WERI-Rb-1 (cell line): ENCODE measurements around the gene ENKD1.
A peak's percentile ranks its signal among the peaks of the same experiment; 100 is the strongest.

Experiments
- DNase-seq: peaks from one replicate; pipeline ENCODE4 v3.0.0-alpha.2; 2020
- H3K27ac ChIP-seq: fragments of 250-450 bp; sonication (Bioruptor Pico); 2 replicates; pipeline ENCODE4 v1.5.1; 2020; ENCODE audit warnings: mild to moderate bottlenecking, moderate library complexity
- H3K27me3 ChIP-seq: fragments of 250-450 bp; sonication (Bioruptor Pico); 2 replicates; pipeline ENCODE4 v1.5.1; 2021; ENCODE audit warnings: mild to moderate bottlenecking, low read depth, moderate library complexity; ENCODE audit not compliant: insufficient read depth, severe bottlenecking
- H3K36me3 ChIP-seq: fragments of 250-450 bp; sonication (Bioruptor Pico); 2 replicates; pipeline ENCODE4 v1.5.1; 2020; ENCODE audit warnings: mild to moderate bottlenecking, moderate library complexity
- H3K4me3 ChIP-seq: 2 replicates; pipeline ENCODE4 v1.5.1; 2011; ENCODE audit warnings: low read depth, mild to moderate bottlenecking, control low read depth, low read length
- H3K9me3 ChIP-seq: fragments of 250-450 bp; sonication (Bioruptor Pico); 2 replicates; pipeline ENCODE4 v1.5.1; 2021; ENCODE audit warnings: mild to moderate bottlenecking, moderate library complexity; ENCODE audit not compliant: severe bottlenecking
- TF ChIP-seq, protein P1 (sequence below): IDR thresholded peaks from 2 replicates; pipeline ENCODE4 v1.5.1; 2011; ENCODE audit warnings: low read depth, mild to moderate bottlenecking, control low read depth, inconsistent platforms, low read length

The ENKD1 gene

DNA sequence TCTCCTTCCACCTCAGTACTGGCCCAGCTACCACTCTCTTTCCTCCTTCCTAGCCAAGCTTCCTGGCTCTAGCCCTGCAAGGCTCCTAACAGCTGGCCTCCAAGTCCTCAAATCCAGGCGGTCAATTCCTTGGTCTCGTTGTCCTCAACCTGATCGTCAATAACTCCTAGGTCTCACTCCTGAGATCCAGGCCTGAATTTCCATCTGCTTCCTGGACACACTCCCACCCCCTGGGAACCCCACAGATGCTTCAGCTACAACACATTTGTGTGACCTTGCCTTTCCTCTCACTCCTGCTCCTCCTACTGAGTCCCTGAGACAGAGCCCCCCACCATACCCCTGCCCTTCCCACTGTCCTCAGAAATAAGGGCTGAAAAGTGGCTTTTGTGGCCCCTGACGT lies 2.3 kb downstream of the ENKD1 start:
- no peak overlapping the region for H3K27ac ChIP-seq
- H3K27me3 ChIP-seq, result no peaks in the 10 kb centered on the region
- no peak overlapping the region for H3K4me3 ChIP-seq
- no peak for DNase-seq
- TF ChIP-seq, protein P1, sequence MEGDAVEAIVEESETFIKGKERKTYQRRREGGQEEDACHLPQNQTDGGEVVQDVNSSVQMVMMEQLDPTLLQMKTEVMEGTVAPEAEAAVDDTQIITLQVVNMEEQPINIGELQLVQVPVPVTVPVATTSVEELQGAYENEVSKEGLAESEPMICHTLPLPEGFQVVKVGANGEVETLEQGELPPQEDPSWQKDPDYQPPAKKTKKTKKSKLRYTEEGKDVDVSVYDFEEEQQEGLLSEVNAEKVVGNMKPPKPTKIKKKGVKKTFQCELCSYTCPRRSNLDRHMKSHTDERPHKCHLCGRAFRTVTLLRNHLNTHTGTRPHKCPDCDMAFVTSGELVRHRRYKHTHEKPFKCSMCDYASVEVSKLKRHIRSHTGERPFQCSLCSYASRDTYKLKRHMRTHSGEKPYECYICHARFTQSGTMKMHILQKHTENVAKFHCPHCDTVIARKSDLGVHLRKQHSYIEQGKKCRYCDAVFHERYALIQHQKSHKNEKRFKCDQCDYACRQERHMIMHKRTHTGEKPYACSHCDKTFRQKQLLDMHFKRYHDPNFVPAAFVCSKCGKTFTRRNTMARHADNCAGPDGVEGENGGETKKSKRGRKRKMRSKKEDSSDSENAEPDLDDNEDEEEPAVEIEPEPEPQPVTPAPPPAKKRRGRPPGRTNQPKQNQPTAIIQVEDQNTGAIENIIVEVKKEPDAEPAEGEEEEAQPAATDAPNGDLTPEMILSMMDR, result no peak
- H3K36me3 ChIP-seq, result peaks cover 28% of the 10 kb centered on the region
- H3K9me3 ChIP-seq, result no peaks in the 10 kb centered on the region

DNA sequence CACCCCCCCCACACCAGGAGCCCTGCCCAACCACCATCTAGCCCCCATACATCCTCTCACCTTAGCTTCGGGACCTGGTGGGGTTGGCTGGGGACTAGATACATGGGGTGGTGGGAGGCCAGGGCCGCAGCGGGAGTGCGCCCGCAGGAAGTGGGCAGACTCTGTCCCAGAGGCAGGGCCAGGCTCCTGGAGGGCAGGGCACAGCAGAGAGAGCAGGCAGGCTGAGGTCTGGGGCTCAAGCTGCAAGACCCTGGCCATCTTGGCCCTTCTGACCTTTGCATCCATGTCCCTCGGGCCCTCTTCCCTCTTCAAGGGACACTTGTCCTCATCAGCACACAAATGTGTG lies 2.7 kb downstream of the ENKD1 start:
- no peak overlapping the region for H3K4me3 ChIP-seq
- TF ChIP-seq, protein P1, result no peak
- no peaks in the 10 kb centered on the region for H3K27me3 ChIP-seq
- peaks cover 31% of the 10 kb centered on the region for H3K36me3 ChIP-seq
- no peaks in the 10 kb centered on the region for H3K9me3 ChIP-seq
- no peak for DNase-seq
- H3K27ac ChIP-seq, result no peak overlapping the region

DNA sequence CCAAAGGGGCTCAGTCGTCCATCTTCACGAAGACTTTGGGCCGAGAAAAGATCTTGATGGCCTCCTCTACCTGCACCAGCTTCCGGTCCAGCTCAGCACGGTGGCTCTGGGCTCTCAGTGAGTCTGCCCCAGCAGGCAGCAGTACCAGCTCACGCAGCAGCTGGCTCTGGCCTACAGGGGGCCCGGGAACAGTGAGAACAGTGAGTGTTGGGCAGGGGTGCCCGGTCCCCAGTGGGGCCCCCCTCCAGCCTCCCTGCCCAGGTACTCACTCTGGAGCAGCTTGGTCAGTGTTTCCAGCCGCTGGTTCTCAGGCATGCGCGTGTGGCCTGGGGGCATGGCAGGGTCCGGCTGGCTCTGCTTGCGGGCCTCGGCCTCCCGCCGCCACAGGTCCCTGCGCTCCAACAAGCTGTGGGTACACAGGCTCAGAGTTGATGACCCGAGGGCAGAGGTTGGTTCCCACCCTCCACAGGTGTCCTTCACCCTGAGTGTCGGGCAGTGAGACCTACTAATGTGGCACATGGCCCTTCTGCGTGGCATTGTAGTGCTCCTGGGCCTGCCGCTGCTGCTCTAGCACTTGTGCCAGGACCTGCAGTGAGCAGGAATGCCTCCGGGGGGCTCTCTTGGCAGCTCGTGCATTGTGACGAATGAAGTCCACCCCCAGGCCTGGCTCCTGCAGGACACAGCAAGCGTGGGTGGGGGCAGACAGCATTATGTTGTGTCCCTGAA lies 3.2 kb downstream of the ENKD1 start:
- DNase-seq, result peak; percentile 65
- Histone ChIP-seq H3K27me3 (no peaks in the 10 kb centered on the region), H3K27ac (no peak overlapping the region)

DNA sequence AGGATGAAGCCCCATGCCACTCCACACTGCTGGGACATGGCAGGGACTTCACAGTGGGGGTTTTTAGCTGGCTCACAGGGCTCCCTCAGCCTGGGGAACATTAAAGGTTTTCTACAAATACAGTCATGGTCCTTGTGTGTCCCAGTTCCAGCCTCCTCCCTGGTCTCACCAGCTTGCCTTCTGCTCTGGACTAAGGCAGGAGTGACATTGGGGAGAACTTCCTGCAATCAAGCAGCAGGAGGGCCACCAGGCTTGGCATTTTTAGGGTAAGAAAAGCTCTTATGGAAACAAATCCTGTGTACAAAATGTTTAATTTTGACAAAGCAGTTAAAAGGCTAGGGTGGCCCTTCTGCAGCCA lies 3.9 kb downstream of the ENKD1 start:
- H3K27ac ChIP-seq, result no peak overlapping the region

More for the DNA sequence above, 3.2 kb downstream of the ENKD1 start:
- peaks cover 36% of the 10 kb centered on the region for H3K36me3 ChIP-seq
- TF ChIP-seq, protein P1, result peak; percentile 60
- H3K4me3 ChIP-seq, result no peak overlapping the region
- H3K9me3 ChIP-seq, result no peaks in the 10 kb centered on the region

DNA sequence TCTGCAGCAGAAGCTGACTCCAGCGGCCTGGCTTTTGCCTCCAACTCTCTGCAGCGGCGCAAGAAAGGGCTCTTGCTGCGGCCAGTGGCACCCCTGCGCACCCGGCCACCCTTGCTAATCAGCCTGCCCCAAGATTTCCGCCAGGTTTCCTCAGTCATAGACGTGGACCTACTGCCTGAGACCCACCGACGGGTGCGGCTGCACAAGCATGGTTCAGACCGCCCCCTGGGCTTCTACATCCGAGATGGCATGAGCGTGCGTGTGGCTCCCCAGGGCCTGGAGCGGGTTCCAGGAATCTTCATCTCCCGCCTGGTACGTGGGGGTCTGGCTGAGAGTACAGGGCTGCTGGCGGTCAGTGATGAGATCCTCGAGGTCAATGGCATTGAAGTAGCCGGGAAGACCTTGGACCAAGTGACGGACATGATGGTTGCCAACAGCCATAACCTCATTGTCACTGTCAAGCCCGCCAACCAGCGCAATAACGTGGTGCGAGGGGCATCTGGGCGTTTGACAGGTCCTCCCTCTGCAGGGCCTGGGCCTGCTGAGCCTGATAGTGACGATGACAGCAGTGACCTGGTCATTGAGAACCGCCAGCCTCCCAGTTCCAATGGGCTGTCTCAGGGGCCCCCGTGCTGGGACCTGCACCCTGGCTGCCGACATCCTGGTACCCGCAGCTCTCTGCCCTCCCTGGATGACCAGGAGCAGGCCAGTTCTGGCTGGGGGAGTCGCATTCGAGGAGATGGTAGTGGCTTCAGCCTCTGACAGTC lies 4.5 kb downstream of the ENKD1 start:
- H3K9me3 ChIP-seq, result no peaks in the 10 kb centered on the region
- DNase-seq, result no peak
- H3K27me3 ChIP-seq, result no peaks in the 10 kb centered on the region
- peak overlapping the region; percentile 86; the same call in 1 of the 2 replicates for H3K4me3 ChIP-seq
- no peak overlapping the region for H3K27ac ChIP-seq
- H3K36me3 ChIP-seq, result peaks cover 49% of the 10 kb centered on the region
- TF ChIP-seq, protein P1, result no peak

More for the DNA sequence above, 3.9 kb downstream of the ENKD1 start:
- Histone ChIP-seq H3K4me3 (no peak overlapping the region), H3K27me3 (no peaks in the 10 kb centered on the region), H3K36me3 (peaks cover 43% of the 10 kb centered on the region), H3K9me3 (no peaks in the 10 kb centered on the region)
- no peak for DNase-seq
- TF ChIP-seq, protein P1, result no peak
